Right atrium auricular region (tissue), 2 donors: ENCODE data around the gene GABPB2. TPM values are rescaled to one million over a fixed set of nuclear protein-coding genes. Genes with fewer than 3 reads are reported as not detected.

ENCODE experiments used
- DNase-seq: peaks from one replicate; pipeline ENCODE4 v3.0.0-alpha.2; 2019; ENCODE audit warnings: low spot score
- H3K27ac ChIP-seq, 2 donors: fragments of 200-600 bp; sonication (generic); 1 replicate in 1 of 2; 2 replicates in 1 of 2; pipeline ENCODE4 v1.5.1; 2016 to 2019
- H3K27me3 ChIP-seq, 2 donors: fragments of 200-600 bp; sonication (generic); one replicate each; pipeline versions ENCODE4 v1.5.1 to v1.6.0; 2017 to 2019
- H3K36me3 ChIP-seq: fragments of 200-600 bp; sonication (generic); one replicate; pipeline ENCODE4 v1.5.1; 2016
- H3K4me1 ChIP-seq, 2 donors: fragments of 200-600 bp; sonication (generic); one replicate each; pipeline versions ENCODE4 v1.5.1 to v1.6.0; 2017 to 2019
- H3K4me3 ChIP-seq, 2 donors: fragments of 200-600 bp; sonication (generic); 1 replicate in 1 of 2; 2 replicates in 1 of 2; pipeline ENCODE4 v1.5.1; 2017 to 2019; ENCODE audit warnings: mild to moderate bottlenecking in 1 of 2, moderate library complexity in 1 of 2
- H3K9me3 ChIP-seq, 2 donors: fragments of 200-600 bp; sonication (generic); one replicate each; pipeline ENCODE4 v1.5.1; 2019
- CTCF ChIP-seq, 2 donors: fragments of 200-600 bp; sonication (generic); IDR thresholded peaks; one replicate each; pipeline ENCODE4 v1.5.1; 2019; ENCODE audit warnings: antibody characterized with exemption in 2 of 2
- total RNA-seq, 2 donors: library from RNA; depleted of rRNA; stranded (reverse); fragments of >200 nt; gene quantifications; one replicate each; pipeline ENCODE4 v1.1.0, GENCODE V29; 2016

Gene GABPB2
- total RNA-seq, 2 donors from 2014 or later, result 18.0 to 19.4 TPM

GRCh38 chr1:151134991-151135390 is 64.4 kb downstream of the GABPB2 start:
- Histone ChIP-seq H3K9me3 (no peaks in the 10 kb centered on the region), H3K36me3 (peaks cover 39% of the 10 kb centered on the region), H3K4me3 (no peak overlapping the region), H3K27me3 (no peaks in the 10 kb centered on the region), H3K27ac (no peak overlapping the region), H3K4me1 (peaks cover 0 to 22% of the 10 kb centered on the region in 2 donors)
- TF ChIP-seq CTCF (IDR thresholded peaks at IDR 0.05), result no peak
- no peak for DNase-seq

GRCh38 chr1:151135433-151136385 is 65.1 kb downstream of the GABPB2 start:
- Histone ChIP-seq H3K4me1 (peaks cover 0 to 18% of the 10 kb centered on the region in 2 donors), H3K36me3 (peaks cover 40% of the 10 kb centered on the region), H3K27ac (no peak overlapping the region), H3K27me3 (no peaks in the 10 kb centered on the region), H3K9me3 (no peaks in the 10 kb centered on the region), H3K4me3 (no peak overlapping the region)
- no peak for TF ChIP-seq CTCF (IDR thresholded peaks at IDR 0.05)
- no peak for DNase-seq

GRCh38 chr1:151137789-151138188 is 67.2 kb downstream of the GABPB2 start:
- H3K4me3 ChIP-seq, result no peak overlapping the region
- no peak for TF ChIP-seq CTCF (IDR thresholded peaks at IDR 0.05)
- no peak for DNase-seq
- peaks cover 40% of the 10 kb centered on the region for H3K36me3 ChIP-seq
- no peaks in the 10 kb centered on the region for H3K9me3 ChIP-seq
- H3K27me3 ChIP-seq, result no peaks in the 10 kb centered on the region
- peaks cover 0 to 9% of the 10 kb centered on the region in 2 donors for H3K4me1 ChIP-seq
- H3K27ac ChIP-seq, result no peak overlapping the region

GRCh38 chr1:151142411-151143056 is 72.0 kb downstream of the GABPB2 start:
- H3K4me3 ChIP-seq, result peak overlapping the region in 1 of 2 donors; percentile 11

GRCh38 chr1:151143057-151143435 is 72.5 kb downstream of the GABPB2 start:
- Histone ChIP-seq H3K27ac (peak overlapping the region; percentile 88 to 92), H3K36me3 (peaks cover 14% of the 10 kb centered on the region), H3K4me3 (peak overlapping the region in 1 of 2 donors; percentile 11), H3K4me1 (peaks cover 0 to 50% of the 10 kb centered on the region in 2 donors), H3K9me3 (no peaks in the 10 kb centered on the region), H3K27me3 (no peaks in the 10 kb centered on the region)
- TF ChIP-seq CTCF (IDR thresholded peaks at IDR 0.05), result no peak
- DNase-seq, result no peak

More at GRCh38 chr1:151142411-151143056, 72.0 kb downstream of the GABPB2 start:
- Histone ChIP-seq H3K27me3 (no peaks in the 10 kb centered on the region), H3K9me3 (no peaks in the 10 kb centered on the region), H3K4me1 (peaks cover 0 to 47% of the 10 kb centered on the region in 2 donors), H3K27ac (peak overlapping the region; percentile 88 to 92), H3K36me3 (peaks cover 19% of the 10 kb centered on the region)
- DNase-seq, result no peak
- TF ChIP-seq CTCF (IDR thresholded peaks at IDR 0.05), result no peak
